Progenitor cell of endocrine pancreas (in vitro differentiated cells): ENCODE results near the gene SLC6A6. TPM values are rescaled to one million over a fixed set of nuclear protein-coding genes. Genes with fewer than 3 reads are reported as not detected.

Source experiments
- DNase-seq: peaks from one replicate; pipeline ENCODE4 v3.0.0; 2021; ENCODE audit warnings: low spot score; ENCODE audit not compliant: unreplicated experiment
- H3K27ac Mint-ChIP-seq: 2 replicates; pipeline ENCODE4 v1.8.0; 2021; ENCODE audit warnings: mild to moderate bottlenecking, moderate library complexity, mixed read lengths
- H3K27me3 Mint-ChIP-seq: 2 replicates; pipeline ENCODE4 v1.8.0; 2021; ENCODE audit warnings: mixed read lengths
- H3K36me3 Mint-ChIP-seq: 2 replicates; pipeline ENCODE4 v1.8.0; 2022; ENCODE audit warnings: mixed read lengths; ENCODE audit not compliant: insufficient read depth
- H3K4me1 Mint-ChIP-seq: 2 replicates; pipeline ENCODE4 v1.8.0; 2021; ENCODE audit warnings: low read depth, mixed read lengths
- H3K4me3 Mint-ChIP-seq: 2 replicates; pipeline ENCODE4 v1.8.0; 2021; ENCODE audit warnings: low read depth, mild to moderate bottlenecking, moderate library complexity, mixed read lengths
- H3K9me3 Mint-ChIP-seq: 2 replicates; pipeline ENCODE4 v1.8.0; 2021; ENCODE audit warnings: low read depth, mixed read lengths
- CTCF ChIP-seq: fragments of 200-600 bp; sonication (generic); IDR thresholded peaks from one replicate; pipeline ENCODE4 v1.5.0; 2021; ENCODE audit warnings: antibody characterized with exemption, mild to moderate bottlenecking; ENCODE audit not compliant: unreplicated experiment
- long read RNA-seq: library from polyadenylated mRNA; unstranded; transcript quantifications from one replicate; pipeline ENCODE4 v2.0.0, GENCODE V29; 2020
- total RNA-seq: library from RNA; stranded (reverse); gene quantifications from 2 replicates; pipeline ENCODE4 v1.2.1, GENCODE V29; 2021

SLC6A6 gene
- total RNA-seq: 23.8 and 28.1 TPM in 2 replicates
- long read RNA-seq, partial matches to known transcripts: 0 of 5 reads
- long read RNA-seq, other reads (novel, unspliced or antisense): 5 of 5 reads

- Mint-ChIP-seq H3K36me3 (no peaks in the 10 kb centered on the region), H3K4me1 (peaks cover 27% of the 10 kb centered on the region)
Observed at GRCh38 chr3:14402304-14402811, at the start of gene SLC6A6. TSS of gene SLC6A6 (plus strand) at chr3:14402606. CDS start at chr3:14443635, 41,029 bp downstream.

GRCh38 chr3:14353502-14353901 is 48.9 kb upstream of the SLC6A6 start:
- no peak for TF ChIP-seq CTCF
- Mint-ChIP-seq H3K4me1 (peaks cover 2% of the 10 kb centered on the region), H3K9me3 (no peaks in the 10 kb centered on the region), H3K27ac (no peak overlapping the region), H3K4me3 (no peak overlapping the region), H3K36me3 (no peaks in the 10 kb centered on the region), H3K27me3 (peaks cover 14% of the 10 kb centered on the region)
- DNase-seq: no peak

More at GRCh38 chr3:14402304-14402811, at the start of gene SLC6A6:
- Mint-ChIP-seq H3K27ac (peak within 1 kb of the TSS; percentile 96), H3K9me3 (no peaks in the 10 kb centered on the region), H3K4me3 (peak within 1 kb of the TSS; percentile 92), H3K27me3 (peaks cover 12% of the 10 kb centered on the region)
- DNase-seq: peak; percentile 91
- peak; percentile 56 for TF ChIP-seq CTCF

- TF ChIP-seq CTCF: no peak
- H3K27me3 Mint-ChIP-seq: peaks cover 12% of the 10 kb centered on the region
- H3K4me1 Mint-ChIP-seq: peaks cover 2% of the 10 kb centered on the region
- H3K4me3 Mint-ChIP-seq: no peak overlapping the region
- H3K36me3 Mint-ChIP-seq: no peaks in the 10 kb centered on the region
- no peak for DNase-seq
- no peaks in the 10 kb centered on the region for H3K9me3 Mint-ChIP-seq
- H3K27ac Mint-ChIP-seq: no peak overlapping the region
Observed at GRCh38 chr3:14357463-14357862, 44.9 kb upstream of the SLC6A6 start.

- no peak for TF ChIP-seq CTCF
- H3K4me3 Mint-ChIP-seq: no peak overlapping the region
- H3K4me1 Mint-ChIP-seq: peaks cover 2% of the 10 kb centered on the region
- H3K27ac Mint-ChIP-seq: no peak overlapping the region
- peaks cover 12% of the 10 kb centered on the region for H3K27me3 Mint-ChIP-seq
- no peaks in the 10 kb centered on the region for H3K9me3 Mint-ChIP-seq
- H3K36me3 Mint-ChIP-seq: no peaks in the 10 kb centered on the region
- DNase-seq: no peak
Observed at GRCh38 chr3:14358426-14359211, 43.8 kb upstream of the SLC6A6 start.

GRCh38 chr3:14359348-14359747 is 43.1 kb upstream of the SLC6A6 start:
- H3K4me1 Mint-ChIP-seq: peaks cover 2% of the 10 kb centered on the region
- H3K27me3 Mint-ChIP-seq: peaks cover 12% of the 10 kb centered on the region
- H3K9me3 Mint-ChIP-seq: no peaks in the 10 kb centered on the region
- no peak for TF ChIP-seq CTCF
- no peak for DNase-seq
- H3K36me3 Mint-ChIP-seq: no peaks in the 10 kb centered on the region
- H3K27ac Mint-ChIP-seq: no peak overlapping the region
- no peak overlapping the region for H3K4me3 Mint-ChIP-seq
